Hepatocyte (in vitro differentiated cells): ENCODE data around the gene PPIA. TPM values are rescaled to one million over a fixed set of nuclear protein-coding genes. Genes with fewer than 3 reads are reported as not detected.

ENCODE experiments used
- DNase-seq: peaks from one replicate; pipeline ENCODE4 v3.0.0-alpha.2; 2016; ENCODE audit warnings: low spot score
- H2AFZ ChIP-seq: fragments of 200-600 bp; sonication (generic); 2 replicates; pipeline ENCODE4 v1.6.0; 2016; ENCODE audit warnings: antibody characterized with exemption, mild to moderate bottlenecking
- H3K27ac ChIP-seq: fragments of 200-600 bp; sonication (generic); 2 replicates; pipeline ENCODE4 v1.5.1; 2016; ENCODE audit warnings: mild to moderate bottlenecking
- H3K27me3 ChIP-seq: fragments of 200-600 bp; sonication (generic); 2 replicates; pipeline ENCODE4 v1.6.1; 2016
- H3K36me3 ChIP-seq: fragments of 200-600 bp; sonication (generic); replicated peaks from 2 replicates; pipeline ENCODE4 v1.5.1; 2016; ENCODE audit warnings: low read depth; ENCODE audit not compliant: insufficient read depth
- H3K4me1 ChIP-seq: fragments of 200-600 bp; sonication (generic); 2 replicates; pipeline ENCODE4 v1.5.1; 2016; ENCODE audit warnings: mild to moderate bottlenecking, moderate library complexity; ENCODE audit not compliant: insufficient read depth
- H3K4me2 ChIP-seq: fragments of 200-600 bp; sonication (generic); 2 replicates; pipeline ENCODE4 v1.6.0; 2016
- H3K4me3 ChIP-seq: fragments of 200-600 bp; sonication (generic); 2 replicates; pipeline ENCODE4 v1.5.1; 2016; ENCODE audit warnings: mild to moderate bottlenecking
- H3K79me2 ChIP-seq: fragments of 200-600 bp; sonication (generic); 2 replicates; pipeline ENCODE4 v1.6.0; 2017; ENCODE audit warnings: mild to moderate bottlenecking
- H3K9me2 ChIP-seq: fragments of 200-600 bp; sonication (generic); replicated peaks from 2 replicates; pipeline ENCODE4 v1.6.0; 2017; ENCODE audit warnings: mild to moderate bottlenecking; ENCODE audit not compliant: insufficient read depth
- H3K9me3 ChIP-seq: fragments of 200-600 bp; sonication (generic); 2 replicates; pipeline ENCODE4 v1.5.1; 2016; ENCODE audit warnings: low read depth, mild to moderate bottlenecking
- H4K20me1 ChIP-seq: fragments of 200-600 bp; sonication (generic); 2 replicates; pipeline ENCODE4 v1.6.0; 2016; ENCODE audit warnings: mild to moderate bottlenecking; ENCODE audit not compliant: insufficient read depth, poor library complexity, severe bottlenecking
- EZH2 ChIP-seq: fragments of 200-600 bp; sonication (generic); IDR thresholded peaks from 2 replicates; pipeline ENCODE4 v1.6.1; 2016; ENCODE audit warnings: antibody characterized with exemption, mild to moderate bottlenecking, borderline replicate concordance
- EZH2phosphoT487 ChIP-seq: fragments of 200-600 bp; sonication (generic); IDR thresholded peaks from one replicate; pipeline ENCODE4 v1.6.1; 2018; ENCODE audit warnings: antibody characterized with exemption, mild to moderate bottlenecking, low read depth, moderate library complexity; ENCODE audit not compliant: unreplicated experiment, severe bottlenecking
- WGBS: methylation state at CpG from one replicate; pipeline ENCODE4 v1.1.6; 2016; ENCODE audit warnings: low lambda C conversion rate; ENCODE audit errors: missing lambda C conversion rate; 5-methylcytosine and 5-hydroxymethylcytosine counted together
- polyA plus RNA-seq: library from polyadenylated mRNA; unstranded; fragments of >200 nt; fragmentation: Nextera tagmentation; extraction: Ambion mirVana; gene quantifications from 2 replicates; pipeline ENCODE4 v1.2.1, GENCODE V29; 2016
- total RNA-seq: library from RNA; depleted of rRNA; stranded (reverse); fragments of >200 nt; gene quantifications from 2 replicates; pipeline ENCODE4 v1.2.3, GENCODE V29; 2014
- TF ChIP-seq, protein P1 (sequence below): fragments of 200-600 bp; sonication (generic); IDR thresholded peaks from 2 replicates; pipeline ENCODE4 v1.5.1; 2016; ENCODE audit warnings: antibody characterized with exemption, mild to moderate bottlenecking; ENCODE audit not compliant: poor library complexity

Gene PPIA
- total and polyA plus RNA-seq, 2 experiments from 2014 or later = 2,123 to 2,189 TPM

DNA sequence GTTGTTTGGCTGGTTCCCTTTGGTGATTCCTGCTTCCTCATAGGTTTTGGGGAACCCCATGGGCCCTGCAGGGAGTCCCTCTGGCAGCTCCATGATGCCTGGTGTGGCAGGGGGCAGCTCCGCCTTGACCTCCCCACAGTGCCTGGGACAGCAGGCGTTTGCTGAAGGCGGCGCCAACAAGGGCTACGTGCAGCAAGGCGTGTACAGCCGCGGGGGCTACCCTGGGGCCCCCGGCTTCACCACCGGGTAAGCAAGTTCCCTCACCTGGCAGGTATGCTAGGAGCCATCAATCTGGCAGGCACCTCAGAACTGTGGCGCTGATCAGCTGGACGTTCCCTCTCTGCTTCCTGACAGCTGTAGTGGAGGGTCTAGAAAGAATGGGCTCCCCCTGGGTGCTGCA lies 39.6 kb upstream of the PPIA start:
- no peak for TF ChIP-seq EZH2phosphoT487
- TF ChIP-seq, protein P1, sequence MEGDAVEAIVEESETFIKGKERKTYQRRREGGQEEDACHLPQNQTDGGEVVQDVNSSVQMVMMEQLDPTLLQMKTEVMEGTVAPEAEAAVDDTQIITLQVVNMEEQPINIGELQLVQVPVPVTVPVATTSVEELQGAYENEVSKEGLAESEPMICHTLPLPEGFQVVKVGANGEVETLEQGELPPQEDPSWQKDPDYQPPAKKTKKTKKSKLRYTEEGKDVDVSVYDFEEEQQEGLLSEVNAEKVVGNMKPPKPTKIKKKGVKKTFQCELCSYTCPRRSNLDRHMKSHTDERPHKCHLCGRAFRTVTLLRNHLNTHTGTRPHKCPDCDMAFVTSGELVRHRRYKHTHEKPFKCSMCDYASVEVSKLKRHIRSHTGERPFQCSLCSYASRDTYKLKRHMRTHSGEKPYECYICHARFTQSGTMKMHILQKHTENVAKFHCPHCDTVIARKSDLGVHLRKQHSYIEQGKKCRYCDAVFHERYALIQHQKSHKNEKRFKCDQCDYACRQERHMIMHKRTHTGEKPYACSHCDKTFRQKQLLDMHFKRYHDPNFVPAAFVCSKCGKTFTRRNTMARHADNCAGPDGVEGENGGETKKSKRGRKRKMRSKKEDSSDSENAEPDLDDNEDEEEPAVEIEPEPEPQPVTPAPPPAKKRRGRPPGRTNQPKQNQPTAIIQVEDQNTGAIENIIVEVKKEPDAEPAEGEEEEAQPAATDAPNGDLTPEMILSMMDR = no peak
- no peak for TF ChIP-seq EZH2

DNA sequence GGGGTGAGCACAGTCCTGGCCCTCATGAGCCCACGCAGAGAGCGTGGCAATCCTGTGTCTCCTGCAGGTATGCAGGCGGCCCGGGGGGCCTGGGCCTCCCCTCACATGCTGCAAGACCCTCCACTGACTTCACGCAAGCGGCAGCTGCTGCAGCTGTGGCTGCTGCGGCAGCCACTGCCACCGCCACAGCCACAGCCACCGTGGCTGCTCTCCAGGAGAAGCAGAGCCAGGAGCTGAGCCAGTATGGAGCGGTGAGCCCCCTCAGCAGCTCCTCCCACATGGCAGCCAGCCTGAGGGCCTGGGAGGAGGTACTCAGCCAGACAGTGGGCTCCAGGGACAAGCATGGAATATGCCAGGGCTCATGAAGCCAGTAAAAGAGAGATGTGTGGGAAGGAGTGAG lies 39.2 kb upstream of the PPIA start:
- no peaks in the 10 kb centered on the region for H3K36me3 ChIP-seq
- peaks cover 40% of the 10 kb centered on the region for H3K79me2 ChIP-seq
- H3K27ac ChIP-seq = no peak overlapping the region
- H3K4me3 ChIP-seq = no peak overlapping the region
- H3K4me2 ChIP-seq = no peak overlapping the region
- no peaks in the 10 kb centered on the region for H3K9me3 ChIP-seq
- no peaks in the 10 kb centered on the region for H3K4me1 ChIP-seq
- DNase-seq = peak; percentile 51
- no peaks in the 10 kb centered on the region for H3K27me3 ChIP-seq
- no peak for TF ChIP-seq EZH2phosphoT487
- TF ChIP-seq, protein P1 = no peak
- peaks cover 6% of the 10 kb centered on the region for H4K20me1 ChIP-seq
- 96% methylated on average over 10 of the region's 10 CpGs for WGBS
- no peak overlapping the region for H2AFZ ChIP-seq
- no peaks in the 10 kb centered on the region for H3K9me2 ChIP-seq

More for the DNA sequence above, 39.6 kb upstream of the PPIA start:
- H3K36me3 ChIP-seq = no peaks in the 10 kb centered on the region
- no peak for DNase-seq
- H3K27ac ChIP-seq = no peak overlapping the region
- no peaks in the 10 kb centered on the region for H3K9me3 ChIP-seq
- H3K4me3 ChIP-seq = no peak overlapping the region
- no peaks in the 10 kb centered on the region for H3K9me2 ChIP-seq
- H3K4me1 ChIP-seq = no peaks in the 10 kb centered on the region
- 88% methylated on average over 12 of the region's 12 CpGs for WGBS
- H3K4me2 ChIP-seq = no peak overlapping the region
- H4K20me1 ChIP-seq = peaks cover 6% of the 10 kb centered on the region
- H3K79me2 ChIP-seq = peaks cover 44% of the 10 kb centered on the region
- no peak overlapping the region for H2AFZ ChIP-seq
- no peaks in the 10 kb centered on the region for H3K27me3 ChIP-seq

DNA sequence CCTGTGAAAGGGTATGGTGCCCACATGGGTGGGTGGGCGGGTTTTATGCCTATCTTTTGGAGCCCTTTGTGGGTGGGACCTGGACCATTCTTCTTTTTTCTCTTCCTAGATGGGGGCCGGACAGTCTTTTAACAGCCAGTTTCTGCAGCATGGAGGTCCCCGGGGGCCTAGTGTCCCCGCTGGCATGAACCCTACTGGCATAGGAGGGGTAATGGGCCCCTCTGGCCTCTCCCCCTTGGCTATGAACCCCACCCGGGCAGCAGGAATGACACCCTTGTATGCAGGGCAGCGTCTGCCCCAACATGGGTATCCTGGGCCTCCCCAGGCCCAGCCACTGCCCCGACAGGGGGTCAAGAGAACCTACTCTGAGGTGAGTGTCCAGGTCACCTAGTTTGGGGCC lies 38.7 kb upstream of the PPIA start:
- H3K4me1 ChIP-seq = no peaks in the 10 kb centered on the region
- H3K9me2 ChIP-seq = no peaks in the 10 kb centered on the region
- H3K27ac ChIP-seq = no peak overlapping the region
- H3K4me2 ChIP-seq = no peak overlapping the region
- no peaks in the 10 kb centered on the region for H3K9me3 ChIP-seq
- no peak overlapping the region for H2AFZ ChIP-seq
- TF ChIP-seq, protein P1 = no peak
- DNase-seq = no peak
- peaks cover 36% of the 10 kb centered on the region for H3K79me2 ChIP-seq
- no peaks in the 10 kb centered on the region for H3K36me3 ChIP-seq
- H3K4me3 ChIP-seq = no peak overlapping the region
- WGBS = 96% methylated on average over 6 of the region's 7 CpGs
- no peaks in the 10 kb centered on the region for H3K27me3 ChIP-seq
- peaks cover 6% of the 10 kb centered on the region for H4K20me1 ChIP-seq

DNA sequence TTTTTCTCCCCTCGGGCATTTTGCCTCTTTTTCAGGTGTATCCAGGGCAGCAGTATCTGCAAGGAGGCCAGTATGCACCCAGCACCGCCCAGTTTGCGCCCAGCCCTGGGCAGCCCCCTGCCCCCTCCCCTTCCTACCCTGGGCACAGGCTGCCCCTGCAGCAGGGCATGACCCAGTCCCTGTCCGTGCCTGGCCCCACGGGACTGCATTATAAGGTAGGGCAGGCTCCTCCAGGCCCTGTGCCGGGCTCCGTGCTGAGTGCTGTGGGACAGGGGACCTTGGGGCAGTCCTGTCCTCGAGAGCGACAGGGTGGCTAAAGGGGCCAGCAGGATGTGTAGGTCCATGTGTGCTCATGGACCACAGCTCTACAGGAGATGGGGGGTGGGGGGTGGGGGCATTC lies 37.2 kb upstream of the PPIA start:
- no peak overlapping the region for H3K4me2 ChIP-seq
- no peak overlapping the region for H3K27ac ChIP-seq
- H2AFZ ChIP-seq = no peak overlapping the region
- no peak overlapping the region for H3K4me3 ChIP-seq
- TF ChIP-seq EZH2 (no peak), EZH2phosphoT487 (no peak)
- TF ChIP-seq, protein P1 = no peak
- no peaks in the 10 kb centered on the region for H3K9me2 ChIP-seq
- H3K9me3 ChIP-seq = no peaks in the 10 kb centered on the region
- 97% methylated on average over 9 of the region's 9 CpGs for WGBS
- H3K4me1 ChIP-seq = no peaks in the 10 kb centered on the region
- DNase-seq = no peak
- H3K79me2 ChIP-seq = peaks cover 21% of the 10 kb centered on the region
- peaks cover 6% of the 10 kb centered on the region for H4K20me1 ChIP-seq
- H3K27me3 ChIP-seq = no peaks in the 10 kb centered on the region
- H3K36me3 ChIP-seq = no peaks in the 10 kb centered on the region
